Measurements from ENCODE around the gene SH3PXD2B.

DNA sequence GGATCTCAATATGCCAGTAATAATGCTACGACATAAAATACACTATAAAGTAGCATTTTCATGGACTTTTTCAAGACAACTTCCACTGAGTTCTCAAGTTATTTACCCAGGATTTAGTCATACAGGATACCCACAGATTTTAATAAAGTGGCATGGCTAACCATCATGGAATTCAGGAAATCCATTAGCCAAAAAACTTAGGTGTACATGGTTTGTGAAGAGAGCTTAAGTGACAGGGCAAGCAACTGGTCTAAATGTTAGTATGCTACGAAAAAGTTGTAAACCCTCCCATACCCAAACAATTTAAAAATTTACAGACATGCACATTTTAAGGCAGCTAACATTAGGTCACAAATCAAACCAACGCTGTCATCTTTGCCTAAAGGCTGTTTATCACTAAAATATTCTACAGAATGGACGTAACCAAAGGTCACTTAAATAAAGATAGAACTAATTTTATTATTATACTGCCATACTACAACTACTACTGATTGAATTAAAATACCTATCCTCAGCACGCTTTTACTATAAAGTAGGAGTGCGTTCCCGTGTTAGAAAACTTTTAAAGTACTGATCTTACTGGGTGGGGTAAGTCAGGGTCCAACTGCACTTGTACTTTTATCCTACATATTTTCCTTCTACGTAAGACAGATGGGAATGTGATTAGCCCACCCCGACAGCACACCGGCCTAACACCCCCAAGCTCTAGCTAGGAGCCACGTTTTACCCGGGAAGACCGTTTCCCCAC is 171.9 kb downstream of the SH3PXD2B start:
- no peak for TF ChIP-seq GATA2 (IDR thresholded peaks at IDR 0.05; ENCODE audit: low read depth, low read length)
- TF ChIP-seq GATA3 (IDR thresholded peaks at IDR 0.05; ENCODE audit: low read depth, low read length), result no peak

All from SH-SY5Y (cell line).